HG03064 (cell line): ENCODE data around the gene CHRM2.
"Not testable (repeated sequence)": the region's sequence is repeated elsewhere in the genome, so short reads cannot be mapped to it uniquely, and the experiment has no call there.

Experiments used
- ATAC-seq: cut with Tn5 transposase; IDR thresholded peaks from one replicate; pipeline ENCODE4 v1.9.1; 2021; ENCODE audit warnings: low read depth; ENCODE audit not compliant: unreplicated experiment

The CHRM2 gene

DNA sequence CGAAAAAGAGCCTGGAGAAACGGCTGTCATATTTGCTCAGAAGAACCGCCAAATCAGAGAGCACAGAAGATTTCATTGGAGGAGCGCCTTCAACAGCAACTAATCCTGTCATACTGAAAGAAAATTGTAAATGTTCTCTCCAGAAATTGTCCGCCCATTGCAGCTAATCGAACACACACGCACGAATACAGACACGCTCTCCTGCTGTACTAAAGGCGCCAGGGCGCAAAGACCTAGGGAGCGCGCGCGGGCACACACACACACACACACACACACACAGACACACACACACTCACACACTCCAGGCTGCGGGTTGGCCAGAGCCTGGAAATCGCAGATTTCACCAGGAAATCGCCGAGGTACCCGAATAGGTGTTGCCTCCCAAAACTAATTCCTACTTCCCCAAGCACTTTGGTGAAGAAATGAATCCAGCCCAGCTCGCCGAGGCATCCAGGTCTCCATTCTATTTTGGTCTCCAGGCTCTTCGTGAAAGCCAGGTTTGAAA is at the start of gene CHRM2:
CHRM2 (plus strand) TSS at position 157 of the 505 bp plus-strand sequence. CDS start 146,214 bp downstream, outside the sequence.
- no peak for ATAC-seq

DNA sequence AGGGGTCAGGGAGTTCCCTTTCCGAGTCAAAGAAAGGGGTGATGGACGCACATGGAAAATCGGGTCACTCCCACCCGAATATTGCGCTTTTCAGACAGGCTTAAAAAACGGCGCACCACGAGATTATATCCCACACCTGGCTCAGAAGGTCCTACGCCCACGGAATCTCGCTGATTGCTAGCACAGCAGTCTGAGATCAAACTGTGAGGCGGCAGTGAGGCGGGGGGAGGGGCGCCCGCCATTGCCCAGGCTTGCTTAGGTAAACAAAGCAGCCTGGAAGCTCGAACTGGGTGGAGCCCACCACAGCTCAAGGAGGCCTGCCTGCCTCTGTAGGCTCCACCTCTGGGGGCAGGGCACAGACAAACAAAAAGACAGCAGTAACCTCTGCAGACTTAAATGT is 37.1 kb upstream of the CHRM2 start:
- not testable (repeated sequence) for ATAC-seq

DNA sequence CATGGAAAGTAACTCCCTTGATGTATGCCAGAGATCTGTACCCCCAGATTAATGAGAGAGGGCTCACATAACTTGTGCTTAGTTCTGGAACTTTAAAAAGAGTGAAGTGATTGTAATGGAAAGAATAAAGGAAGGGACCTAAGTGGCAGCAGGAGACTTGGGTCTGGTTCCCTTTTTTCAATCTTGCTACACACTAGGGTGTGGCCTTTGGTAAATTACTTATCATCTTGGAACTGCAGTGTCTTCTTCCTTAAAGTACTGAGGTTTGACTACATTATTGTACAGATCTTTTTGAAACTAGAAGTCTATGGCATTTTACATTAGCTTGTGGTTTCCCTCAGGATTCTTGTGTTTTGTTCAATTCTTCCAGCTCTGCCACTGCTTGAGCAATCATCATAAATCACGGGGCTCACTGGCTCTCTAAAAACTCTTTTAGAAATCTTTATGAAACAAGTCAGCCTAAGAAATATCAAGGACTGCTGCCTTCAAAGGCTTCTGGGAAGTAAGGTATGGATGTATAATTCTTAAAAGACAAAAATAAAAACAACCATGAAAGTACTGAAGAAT is 22.5 kb upstream of the CHRM2 start:
- no peak for ATAC-seq

DNA sequence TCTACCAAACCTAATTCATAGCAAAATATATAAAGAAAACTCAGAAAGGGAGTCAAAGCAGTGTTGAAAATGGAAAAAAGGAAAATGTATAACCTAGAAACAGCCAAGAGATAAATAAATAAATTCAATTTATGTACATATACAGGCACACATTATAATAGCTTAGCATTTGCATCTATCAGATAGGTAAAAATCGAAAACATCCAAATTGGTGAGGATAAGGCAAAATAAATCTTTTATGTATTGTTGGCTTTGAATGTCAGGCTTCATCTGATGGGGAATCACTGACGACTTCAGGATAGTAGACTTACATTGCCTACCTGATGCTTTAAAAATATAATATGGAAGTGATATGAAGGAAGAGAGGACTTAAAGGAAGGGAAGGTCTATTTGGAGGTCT is 20.6 kb upstream of the CHRM2 start:
- no peak for ATAC-seq

DNA sequence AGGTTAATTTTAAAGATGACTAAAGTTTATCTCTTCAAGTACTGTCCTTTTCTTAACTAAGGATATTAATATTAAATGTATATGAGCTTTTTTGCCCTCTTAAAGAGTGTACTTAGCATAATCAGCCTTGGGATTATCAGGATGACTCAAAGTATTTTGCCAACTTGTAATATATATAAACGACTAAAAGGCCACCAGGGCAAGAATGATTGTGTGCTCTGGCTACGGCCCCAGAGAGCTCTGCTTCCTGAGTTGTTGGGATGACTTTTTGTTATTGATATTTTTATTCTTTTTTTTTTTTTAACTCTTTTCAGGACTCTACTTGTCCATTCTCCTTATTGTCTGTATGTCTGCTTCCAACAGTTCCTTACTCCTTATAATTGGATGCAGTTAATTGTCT is 14.8 kb upstream of the CHRM2 start:
- no peak for ATAC-seq

DNA sequence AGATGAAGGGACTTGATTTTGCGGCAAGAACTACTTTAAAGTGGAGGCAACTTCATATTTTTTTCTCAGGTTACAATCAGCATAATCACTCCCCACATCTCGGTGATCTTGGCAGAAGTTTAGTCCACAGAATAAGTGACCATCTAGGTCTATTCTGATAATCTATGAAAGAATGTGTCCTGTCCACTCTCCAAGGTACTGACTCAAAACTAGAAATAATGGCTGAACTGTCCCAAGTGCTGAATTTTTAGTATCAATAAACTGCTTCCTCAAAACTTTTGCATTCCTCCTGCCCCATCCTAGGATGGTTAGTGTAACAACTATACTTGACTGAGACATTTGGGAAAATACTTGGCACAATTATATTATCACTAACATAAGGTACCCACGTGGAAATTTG is 10.9 kb upstream of the CHRM2 start:
- no peak for ATAC-seq

DNA sequence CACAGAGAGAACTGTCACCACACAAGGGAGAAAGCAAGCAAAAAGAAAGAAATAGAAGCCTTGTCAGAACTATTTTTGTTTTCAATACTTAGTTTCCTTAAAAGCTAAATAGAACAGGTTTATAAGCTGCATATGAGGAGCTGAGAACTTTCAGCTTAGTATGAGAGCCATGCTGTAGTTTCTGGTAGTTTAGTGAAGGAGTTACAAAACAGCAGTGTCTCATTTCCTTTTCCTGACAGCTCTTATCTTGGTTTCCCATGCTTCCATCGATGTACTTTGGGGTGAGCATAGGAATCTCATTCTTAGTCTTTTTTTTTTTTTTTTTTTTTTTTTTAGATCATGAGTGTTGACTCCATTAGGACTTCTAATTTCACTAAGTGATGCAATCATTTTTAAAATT is 8.6 kb upstream of the CHRM2 start:
- ATAC-seq = no peak

DNA sequence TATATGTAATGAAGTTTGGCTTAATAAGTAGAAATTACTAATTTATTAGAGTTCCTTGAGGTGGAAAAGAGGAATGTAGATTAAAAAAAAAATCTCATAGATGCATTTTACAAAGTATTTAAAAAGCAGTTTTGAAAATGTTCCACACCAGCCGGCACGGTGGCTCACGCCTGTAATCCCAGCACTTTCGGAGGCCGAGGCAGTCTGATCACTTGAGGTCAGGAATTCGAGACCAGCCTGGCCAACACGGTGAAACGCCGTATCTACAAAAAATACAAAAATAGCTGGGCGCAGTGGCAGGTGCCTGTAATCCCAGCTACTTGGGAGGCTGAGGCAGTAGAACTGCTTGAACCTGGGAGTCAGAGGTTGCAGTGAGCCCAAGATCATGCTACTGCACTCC is 3.2 kb upstream of the CHRM2 start:
- no peak for ATAC-seq

DNA sequence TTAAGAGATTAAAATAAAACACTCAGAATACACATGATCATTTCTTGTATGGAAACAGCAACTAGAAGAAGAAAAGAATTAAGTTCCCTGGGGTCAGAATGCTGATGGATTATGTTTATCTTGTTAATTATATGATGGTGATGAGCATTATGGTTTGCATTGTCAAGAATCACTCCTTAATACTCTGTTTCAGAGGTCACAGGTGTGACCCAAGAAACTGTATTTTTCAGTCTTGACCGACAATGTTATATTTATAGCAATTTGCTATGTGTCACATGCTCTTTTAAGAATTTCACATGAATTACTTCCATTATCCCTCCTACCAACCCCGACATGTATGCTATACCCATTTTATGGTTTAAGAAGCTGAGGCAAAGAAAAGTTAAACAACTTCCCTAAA is 2.7 kb upstream of the CHRM2 start:
- no peak for ATAC-seq

DNA sequence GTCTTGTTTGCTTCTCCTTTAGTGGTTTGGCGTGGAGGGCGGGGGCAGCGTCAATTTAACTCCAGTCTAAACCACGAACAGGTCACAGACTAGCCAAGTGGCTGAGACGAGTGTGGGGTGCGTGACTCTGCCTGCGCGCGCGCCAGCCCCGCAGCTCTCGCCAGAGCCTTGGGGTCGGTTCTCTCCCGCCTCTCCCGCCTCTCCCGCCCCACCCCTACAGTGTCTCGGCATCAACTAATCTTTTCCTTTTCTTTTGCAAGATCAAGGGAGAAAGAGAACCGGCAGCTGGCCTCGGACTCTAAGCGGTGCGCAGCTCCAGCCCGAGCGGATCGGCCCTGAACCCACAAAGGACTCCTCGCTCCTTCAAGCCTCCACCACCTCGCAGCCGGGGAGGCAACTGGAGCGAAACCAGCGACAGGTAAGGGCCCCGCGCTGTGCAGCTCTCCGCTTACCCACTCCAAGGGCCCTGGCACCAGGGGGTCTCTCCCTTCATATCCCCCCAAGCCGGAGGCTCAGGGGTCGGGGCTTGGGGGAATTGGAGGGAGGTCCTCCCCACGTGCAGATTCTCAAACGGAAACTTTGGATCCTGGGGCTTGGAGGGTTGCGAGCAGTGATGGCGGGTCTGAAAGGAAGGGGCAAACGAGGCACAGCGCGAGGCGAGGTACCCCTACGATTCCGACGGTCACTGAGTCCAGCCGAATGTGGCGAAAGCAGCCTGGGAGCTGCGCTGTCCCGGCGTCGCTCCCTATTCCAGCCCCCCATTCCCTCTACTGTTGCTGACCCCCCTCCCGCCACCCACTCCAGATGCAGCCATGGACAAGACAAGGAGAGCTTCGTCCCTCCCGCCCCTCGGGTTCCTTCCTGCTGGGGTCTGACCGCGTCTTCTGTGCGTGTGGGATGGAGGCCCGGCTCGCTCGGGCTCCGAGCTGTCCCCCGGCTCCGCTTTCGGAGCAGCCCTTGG is 829 bp downstream of the CHRM2 start:
- no peak for ATAC-seq

DNA sequence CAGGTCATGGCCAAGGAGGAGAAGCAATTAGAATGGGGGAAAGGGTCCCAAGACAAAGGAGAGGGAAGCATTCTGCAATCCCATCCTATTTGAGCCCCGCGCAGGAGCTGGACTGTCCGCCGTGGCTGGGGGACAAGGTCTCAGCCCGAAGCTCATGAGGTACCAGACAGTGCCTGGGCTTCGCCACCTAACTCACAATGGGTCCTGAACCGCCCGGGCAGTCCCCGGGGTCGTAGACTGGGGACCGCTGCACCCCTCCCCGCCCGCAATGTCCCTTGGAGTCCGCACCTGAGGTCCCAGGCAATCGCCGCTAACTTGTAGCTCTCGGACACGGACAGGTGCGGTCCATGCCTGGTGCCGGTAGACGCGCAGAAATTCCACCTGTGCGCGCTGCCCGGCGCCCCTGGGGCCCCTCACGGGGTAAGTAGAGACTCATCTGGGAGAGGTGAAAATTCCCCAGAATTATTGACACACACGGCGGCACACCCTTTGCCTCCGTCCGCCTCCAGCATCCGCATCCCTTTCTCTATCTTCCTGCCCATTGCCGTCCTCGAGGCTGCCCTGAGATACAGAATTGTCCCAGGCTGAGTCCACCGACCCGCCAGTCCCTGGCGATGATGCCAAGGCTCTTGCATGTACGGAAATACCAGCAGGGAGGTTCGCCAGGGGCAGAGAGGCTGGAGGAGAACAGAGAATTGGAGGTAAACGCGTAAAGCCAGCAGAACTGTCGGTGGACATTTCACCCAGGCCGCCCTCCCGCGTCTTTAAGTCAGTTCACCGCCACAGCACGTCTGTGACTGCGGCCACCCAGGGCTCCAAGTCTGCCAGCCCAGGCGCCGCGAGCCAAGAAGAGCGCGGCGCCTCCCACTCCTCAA is 1.8 kb downstream of the CHRM2 start:
- no peak for ATAC-seq

DNA sequence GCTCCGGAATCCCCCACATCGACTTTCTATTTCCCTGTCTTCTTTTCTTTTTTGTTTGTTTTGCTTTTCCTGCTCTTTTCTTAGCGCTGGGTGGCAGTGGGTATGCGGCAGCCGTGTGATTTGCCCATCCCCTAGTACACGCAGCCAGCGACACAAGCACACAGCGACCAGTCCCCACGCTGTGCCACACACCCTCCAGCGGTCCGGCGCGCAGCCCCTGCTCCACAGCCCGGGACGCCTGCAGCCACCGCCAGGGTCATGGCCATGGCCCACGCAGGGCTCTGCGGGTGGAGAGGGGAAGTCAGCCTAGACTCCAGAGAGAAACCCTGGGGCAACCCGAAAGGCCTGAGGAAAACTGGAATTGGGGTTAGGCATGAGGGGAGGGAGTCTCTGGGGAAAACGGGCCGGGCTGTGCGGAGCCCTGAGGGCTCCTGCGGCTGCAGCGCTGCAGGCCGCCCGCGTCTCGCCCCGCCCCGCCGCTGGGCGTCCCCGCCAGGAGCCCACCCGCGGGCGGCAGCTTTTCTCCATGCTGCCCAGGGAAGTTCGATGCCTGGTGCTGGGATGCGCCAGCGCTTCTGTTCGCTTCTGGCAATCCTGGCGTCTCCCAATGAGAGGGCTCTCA is 2.5 kb downstream of the CHRM2 start:
- no peak for ATAC-seq

DNA sequence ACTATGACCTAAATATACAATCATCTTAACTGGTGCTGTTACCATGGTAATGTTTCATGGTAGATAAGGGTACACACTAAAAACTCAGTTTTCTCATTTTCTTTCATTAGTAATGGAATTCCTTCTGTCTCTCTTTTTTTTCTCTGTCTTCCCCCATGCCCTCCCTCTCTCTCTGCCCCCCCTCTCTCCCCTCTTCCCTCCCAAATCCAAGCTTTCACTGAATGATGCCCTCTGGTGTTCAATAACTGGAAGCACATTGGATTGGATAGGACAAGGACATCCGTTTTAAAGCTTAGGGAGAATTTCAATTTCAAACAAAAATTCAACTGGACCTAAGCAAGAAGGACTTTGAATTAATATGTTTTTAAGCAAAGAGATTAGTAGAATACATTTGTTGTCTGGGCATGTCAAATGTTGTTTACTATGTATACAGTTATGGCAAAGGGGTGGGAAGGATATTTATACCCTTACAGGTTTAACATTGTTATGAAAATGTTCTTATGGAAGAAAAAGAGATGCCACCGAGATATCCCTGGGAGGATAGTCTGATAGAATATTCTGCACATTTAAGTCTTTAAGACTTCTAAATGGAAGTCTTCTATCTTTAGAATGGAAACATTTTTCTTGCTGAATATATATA is 6.1 kb downstream of the CHRM2 start:
- ATAC-seq = no peak

DNA sequence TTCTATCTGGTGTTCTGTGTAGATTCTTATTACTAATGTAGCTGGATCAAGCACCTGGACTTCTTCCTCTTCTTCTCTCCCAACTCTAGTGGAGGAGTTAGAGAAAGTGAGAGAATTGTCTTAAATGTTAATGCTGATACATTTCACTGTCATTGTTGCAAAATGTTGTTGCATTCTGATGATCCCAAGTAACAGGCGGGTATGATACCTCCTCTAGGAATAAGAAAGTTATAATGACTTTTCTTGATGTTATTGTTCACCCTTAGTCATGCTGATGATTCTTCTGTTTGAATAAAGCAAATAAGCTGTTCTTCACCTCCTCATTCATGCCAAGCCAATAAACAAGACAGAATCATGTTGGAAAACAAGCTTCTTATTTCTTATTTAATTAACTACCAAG is 9.1 kb downstream of the CHRM2 start:
- ATAC-seq = no peak

DNA sequence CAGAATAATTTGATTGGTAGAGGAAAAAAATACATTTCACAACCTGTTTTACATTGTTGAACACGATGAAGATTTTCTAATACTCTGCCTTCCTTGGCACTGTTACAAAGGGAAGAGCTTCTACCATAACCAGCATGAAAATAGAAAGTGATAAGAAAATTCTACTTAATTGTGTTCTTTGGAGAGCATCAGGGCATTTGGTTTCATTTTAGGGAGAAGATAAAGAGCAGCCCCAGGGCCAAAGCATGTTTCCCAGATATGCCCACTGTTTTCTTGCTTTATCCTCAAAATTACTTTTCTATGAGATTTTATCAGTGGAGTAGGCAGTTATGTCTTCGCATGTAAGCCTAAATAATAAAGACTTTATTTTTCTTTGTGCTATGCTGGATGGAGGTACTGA is 9.5 kb downstream of the CHRM2 start:
- no peak for ATAC-seq

DNA sequence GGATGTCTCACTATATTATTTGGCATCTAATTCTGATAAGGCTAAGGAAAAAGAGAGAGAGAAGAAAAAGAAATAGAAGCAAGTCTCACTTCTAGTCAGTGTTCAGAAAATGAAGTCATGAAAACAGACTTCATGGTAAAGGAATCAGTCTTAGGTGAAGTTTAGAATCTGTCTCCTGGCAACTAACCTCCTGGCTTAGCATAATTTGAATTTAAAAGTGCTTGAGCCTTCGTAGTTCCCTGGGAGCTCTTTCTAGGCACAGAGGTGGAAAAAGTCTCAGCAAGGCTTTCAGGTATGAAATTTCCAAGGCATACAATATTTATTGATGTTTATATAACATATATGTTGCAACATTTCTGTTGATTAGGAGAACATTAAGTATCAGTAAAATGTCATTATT is 10.4 kb downstream of the CHRM2 start:
- ATAC-seq = no peak

DNA sequence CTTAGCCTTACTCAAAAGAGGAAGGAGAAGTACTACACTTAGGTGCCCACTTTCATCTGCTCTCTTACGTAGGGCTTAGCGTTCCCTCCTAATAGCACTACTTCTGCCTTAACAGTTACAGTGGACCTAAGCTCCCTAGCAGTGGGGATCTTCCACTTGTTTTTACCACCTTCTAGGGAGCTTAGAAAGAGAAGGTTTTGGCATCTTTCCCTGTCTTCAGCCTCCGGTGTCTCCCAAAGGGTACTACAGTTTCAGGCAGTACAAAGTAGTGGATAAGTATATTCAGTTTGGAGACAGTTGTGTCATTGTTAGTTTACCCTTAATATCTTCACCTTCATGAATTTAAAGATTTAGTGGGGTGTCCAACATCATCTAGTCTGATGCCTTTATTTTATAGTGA is 14.6 kb downstream of the CHRM2 start:
- no peak for ATAC-seq

DNA sequence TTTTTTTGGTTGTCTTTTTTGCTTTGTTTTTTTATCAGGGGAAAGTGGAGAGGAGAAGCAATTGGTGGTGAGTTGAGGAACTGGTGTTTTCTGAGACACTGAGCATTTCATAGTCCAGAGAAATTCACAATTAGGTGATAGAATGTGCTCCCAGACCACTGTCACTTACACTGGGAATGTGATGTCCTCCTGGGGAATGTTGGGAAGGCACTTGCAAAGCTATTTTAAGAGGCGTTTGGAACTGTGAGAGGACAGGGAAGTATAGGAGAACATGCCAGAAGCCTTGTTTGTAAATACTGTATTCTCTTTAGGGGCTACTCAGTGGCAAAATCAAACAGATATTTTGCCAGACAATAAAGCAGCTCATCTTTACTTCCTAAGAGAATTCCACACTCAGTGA is 16.0 kb downstream of the CHRM2 start:
- no peak for ATAC-seq

DNA sequence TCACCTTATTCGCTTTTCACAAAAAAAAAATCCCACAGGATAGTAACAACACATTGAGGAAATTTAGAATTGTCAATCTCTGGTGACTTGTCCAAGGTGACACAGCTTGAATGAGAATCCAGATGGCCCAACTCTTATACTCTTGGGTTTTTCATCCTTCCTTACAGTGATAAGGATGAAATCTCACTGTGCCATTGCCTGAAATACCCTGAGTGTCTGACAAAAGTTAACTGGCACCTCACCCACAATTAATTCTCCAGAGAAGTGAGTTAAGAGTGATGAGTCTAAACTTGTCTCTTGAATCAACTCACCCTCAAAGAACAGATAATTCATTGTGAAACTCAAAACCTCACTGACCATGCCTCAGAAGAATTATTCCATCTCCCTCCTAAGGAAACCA is 18.9 kb downstream of the CHRM2 start:
- no peak for ATAC-seq

DNA sequence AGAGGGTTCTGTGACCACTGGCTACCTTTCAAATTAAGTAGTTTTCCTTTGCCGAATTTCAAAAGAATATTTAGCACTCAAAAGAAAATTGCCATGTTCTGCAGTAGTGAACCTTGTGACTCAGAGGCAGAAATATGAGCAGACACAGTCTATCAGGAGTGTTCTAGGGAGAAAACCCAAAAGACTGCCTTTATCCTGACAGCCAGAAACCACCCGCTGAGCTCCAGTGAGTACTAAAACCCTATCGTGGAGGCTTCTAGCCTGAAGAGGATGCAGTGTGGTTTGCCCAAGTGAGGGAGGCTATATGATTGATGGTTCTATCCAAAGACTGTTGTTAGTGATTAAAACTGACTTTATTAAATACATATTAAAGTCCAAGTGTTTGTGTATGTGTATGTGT is 21.9 kb downstream of the CHRM2 start:
- ATAC-seq = no peak
